ENCODE data around the gene MADD.

MADD gene

GRCh38 chr11:47373876-47374719, 104.2 kb downstream of the MADD start:
- TF ChIP-seq CTCF (IDR thresholded peaks at IDR 0.05; ENCODE audit: low read depth, low read length): peak; percentile 92
- no peak overlapping the region for H3K4me3 ChIP-seq (ENCODE audit: low read depth, low read length)

- no peak overlapping the region for H3K4me3 ChIP-seq (ENCODE audit: low read depth, low read length)
- TF ChIP-seq CTCF (IDR thresholded peaks at IDR 0.05; ENCODE audit: low read depth, low read length): no peak
These were observed 104.7 kb downstream of the MADD start for GRCh38 chr11:47374720-47375019.

- H3K4me3 ChIP-seq (ENCODE audit: low read depth, low read length): no peak overlapping the region
- no peak for TF ChIP-seq CTCF (IDR thresholded peaks at IDR 0.05; ENCODE audit: low read depth, low read length)
These were observed 105.1 kb downstream of the MADD start for GRCh38 chr11:47375020-47375419.

- TF ChIP-seq CTCF (IDR thresholded peaks at IDR 0.05; ENCODE audit: low read depth, low read length): no peak
- no peak overlapping the region for H3K4me3 ChIP-seq (ENCODE audit: low read depth, low read length)
These were observed 105.7 kb downstream of the MADD start for GRCh38 chr11:47375546-47376085.

GRCh38 chr11:47376107-47376524, 106.2 kb downstream of the MADD start:
- no peak overlapping the region for H3K4me3 ChIP-seq (ENCODE audit: low read depth, low read length)
- TF ChIP-seq CTCF (IDR thresholded peaks at IDR 0.05; ENCODE audit: low read depth, low read length): no peak

GRCh38 chr11:47376525-47377371, 106.8 kb downstream of the MADD start:
- no peak for TF ChIP-seq CTCF (IDR thresholded peaks at IDR 0.05; ENCODE audit: low read depth, low read length)
- no peak overlapping the region for H3K4me3 ChIP-seq (ENCODE audit: low read depth, low read length)

- H3K4me3 ChIP-seq (ENCODE audit: low read depth, low read length): no peak overlapping the region
These were observed 107.7 kb downstream of the MADD start for GRCh38 chr11:47377571-47378009.

More at GRCh38 chr11:47377571-47378009, 107.7 kb downstream of the MADD start:
- TF ChIP-seq CTCF (IDR thresholded peaks at IDR 0.05; ENCODE audit: low read depth, low read length): no peak

Data from WI38 (cell line).